Panc1 (cell line): Measurements from ENCODE around the gene GNAT3. TPM values are rescaled to one million over a fixed set of nuclear protein-coding genes. Genes with fewer than 3 reads are reported as not detected.

ENCODE experiments used
- ATAC-seq: fragments of 200-7000 bp; cut with Tn5 transposase; 2 replicates; pipeline ENCODE4 v1.9.1; 2020; ENCODE audit warnings: mild to moderate bottlenecking, moderate library complexity
- BruUV-seq: library from RNA; stranded (reverse); fragments of 400-500 nt; replicated peaks from 2 replicates; lab custom pipeline; 2021; lab: Mats Ljungman, UMichigan
- CTCF ChIA-PET: fragments of 300-600 bp; sonication (Branson Sonifier 250); formaldehyde crosslinking; loops from one replicate; lab custom pipeline; 2022; ENCODE audit warnings: antibody characterized with exemption; lab: Charles Lee
- POLR2A ChIA-PET: fragments of 300-600 bp; sonication (Branson Sonifier 250); formaldehyde crosslinking; loops from one replicate; lab custom pipeline; 2022; ENCODE audit warnings: antibody characterized with exemption; lab: Charles Lee
- DNase-seq: peaks from one replicate; pipeline ENCODE4 v3.0.0-alpha.2; 2010; ENCODE audit warnings: low read depth, low spot score
- H3K27ac ChIP-seq: 2 replicates; pipeline ENCODE4 v1.5.1; 2011; ENCODE audit warnings: mild to moderate bottlenecking, low read length, inconsistent platforms
- H3K27me3 ChIP-seq: fragments of 200-500 bp; sonication (Bioruptor generic); 2 replicates; pipeline ENCODE4 v1.6.0; 2014; ENCODE audit warnings: low read length, inconsistent platforms; ENCODE audit not compliant: control insufficient read depth, insufficient read depth
- H3K36me3 ChIP-seq: fragments of 200-500 bp; sonication (Bioruptor generic); 2 replicates; pipeline ENCODE4 v1.5.1; 2014; ENCODE audit warnings: inconsistent platforms, mild to moderate bottlenecking, low read length, moderate library complexity; ENCODE audit not compliant: control insufficient read depth, insufficient read depth
- H3K4me1 ChIP-seq: 2 replicates; pipeline ENCODE4 v1.5.1; 2011; ENCODE audit warnings: inconsistent platforms, mild to moderate bottlenecking, low read length, moderate library complexity; ENCODE audit not compliant: control insufficient read depth, insufficient read depth
- H3K4me3 ChIP-seq, 2 experiments: 2 replicates each; pipeline ENCODE4 v1.5.1; 2011 to 2012; ENCODE audit warnings: low read depth in 2 of 2, low read length in 2 of 2, mild to moderate bottlenecking in 2 of 2, inconsistent platforms in 1 of 2, moderate library complexity in 1 of 2
- H3K9me3 ChIP-seq: fragments of 200-500 bp; sonication (Bioruptor generic); 2 replicates; pipeline ENCODE4 v1.5.1; 2014; ENCODE audit warnings: low read depth, mild to moderate bottlenecking, inconsistent platforms, low read length, moderate library complexity; ENCODE audit not compliant: control insufficient read depth, insufficient read depth
- CTCF ChIP-seq: fragments of 450-650 bp; IDR thresholded peaks from 2 replicates; pipeline ENCODE4 v1.5.1; 2017; ENCODE audit warnings: mild to moderate bottlenecking
- POLR2AphosphoS5 ChIP-seq: IDR thresholded peaks from 2 replicates; pipeline ENCODE4 v1.6.1; 2012; ENCODE audit warnings: mild to moderate bottlenecking, low read depth, low read length, moderate library complexity
- SIN3A ChIP-seq: IDR thresholded peaks from 2 replicates; pipeline ENCODE4 v1.6.1; 2012; ENCODE audit warnings: low read depth, mild to moderate bottlenecking, low read length, moderate library complexity, borderline replicate concordance; ENCODE audit not compliant: insufficient read depth
- TCF7L2 ChIP-seq: IDR thresholded peaks from 2 replicates; pipeline ENCODE4 v1.6.1; 2011; ENCODE audit warnings: mild to moderate bottlenecking, low read depth, low read length, inconsistent platforms
- in situ Hi-C: cut with HindIII; loops from 2 replicates; pipeline ENCODE4 v1.10.0; 2016; ENCODE audit warnings: low sequenced_read_pairs, low pct_unique_long_range_greater_than_20kb
- intact Hi-C: fragments of 100-400 bp; cut with micrococcal nuclease; formaldehyde crosslinking; loops from one replicate; pipeline ENCODE4 v1.10.0; 2022; ENCODE audit not compliant: unreplicated experiment
- total RNA-seq: library from RNA; stranded (reverse); gene quantifications from one replicate; pipeline ENCODE4 v1.2.1, GENCODE V29; 2021; ENCODE audit not compliant: unreplicated experiment
- TF ChIP-seq, protein P1 (sequence below), 2 experiments: IDR thresholded peaks; 2 replicates each; pipeline ENCODE4 v1.6.1; 2011 to 2012; ENCODE audit warnings: low read depth in 2 of 2, control low read depth in 1 of 2, low read length in 1 of 2, mild to moderate bottlenecking in 1 of 2, moderate library complexity in 1 of 2; ENCODE audit not compliant: insufficient read depth in 1 of 2

GNAT3 gene
- total RNA-seq, 1 experiment from 2014 or later: not detected

GRCh38 chr7:80480566-80480965 is 31.3 kb downstream of the GNAT3 start:
- no peak overlapping the region for H3K4me3 ChIP-seq
- 0 out of 2 replicates have a peak, but pooled peaks cover 2% of the 10 kb centered on the region for H3K4me1 ChIP-seq
- ATAC-seq (no peak), DNase-seq (no peak)
- TF ChIP-seq TCF7L2 (no peak), SIN3A (no peak), CTCF (no peak), POLR2AphosphoS5 (no peak)
- TF ChIP-seq, protein P1, sequence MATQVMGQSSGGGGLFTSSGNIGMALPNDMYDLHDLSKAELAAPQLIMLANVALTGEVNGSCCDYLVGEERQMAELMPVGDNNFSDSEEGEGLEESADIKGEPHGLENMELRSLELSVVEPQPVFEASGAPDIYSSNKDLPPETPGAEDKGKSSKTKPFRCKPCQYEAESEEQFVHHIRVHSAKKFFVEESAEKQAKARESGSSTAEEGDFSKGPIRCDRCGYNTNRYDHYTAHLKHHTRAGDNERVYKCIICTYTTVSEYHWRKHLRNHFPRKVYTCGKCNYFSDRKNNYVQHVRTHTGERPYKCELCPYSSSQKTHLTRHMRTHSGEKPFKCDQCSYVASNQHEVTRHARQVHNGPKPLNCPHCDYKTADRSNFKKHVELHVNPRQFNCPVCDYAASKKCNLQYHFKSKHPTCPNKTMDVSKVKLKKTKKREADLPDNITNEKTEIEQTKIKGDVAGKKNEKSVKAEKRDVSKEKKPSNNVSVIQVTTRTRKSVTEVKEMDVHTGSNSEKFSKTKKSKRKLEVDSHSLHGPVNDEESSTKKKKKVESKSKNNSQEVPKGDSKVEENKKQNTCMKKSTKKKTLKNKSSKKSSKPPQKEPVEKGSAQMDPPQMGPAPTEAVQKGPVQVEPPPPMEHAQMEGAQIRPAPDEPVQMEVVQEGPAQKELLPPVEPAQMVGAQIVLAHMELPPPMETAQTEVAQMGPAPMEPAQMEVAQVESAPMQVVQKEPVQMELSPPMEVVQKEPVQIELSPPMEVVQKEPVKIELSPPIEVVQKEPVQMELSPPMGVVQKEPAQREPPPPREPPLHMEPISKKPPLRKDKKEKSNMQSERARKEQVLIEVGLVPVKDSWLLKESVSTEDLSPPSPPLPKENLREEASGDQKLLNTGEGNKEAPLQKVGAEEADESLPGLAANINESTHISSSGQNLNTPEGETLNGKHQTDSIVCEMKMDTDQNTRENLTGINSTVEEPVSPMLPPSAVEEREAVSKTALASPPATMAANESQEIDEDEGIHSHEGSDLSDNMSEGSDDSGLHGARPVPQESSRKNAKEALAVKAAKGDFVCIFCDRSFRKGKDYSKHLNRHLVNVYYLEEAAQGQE (IDR thresholded peaks at IDR 0.05; ENCODE audit: insufficient read depth in 1 of 2, low read depth in 2 of 2, low read length in 1 of 2): no peak
- BruUV-seq: no TSS peak
- CTCF ChIA-PET: no interaction called here
- no peaks in the 10 kb centered on the region for H3K27me3 ChIP-seq
- no peaks in the 10 kb centered on the region for H3K36me3 ChIP-seq
- no peaks in the 10 kb centered on the region for H3K9me3 ChIP-seq
- POLR2A ChIA-PET: no interaction called here
- in situ Hi-C loops: no loop called here
- no peak overlapping the region for H3K27ac ChIP-seq
- intact Hi-C loops: no loop called here

- Histone ChIP-seq H3K27ac (no peak overlapping the region), H3K36me3 (no peaks in the 10 kb centered on the region), H3K27me3 (no peaks in the 10 kb centered on the region), H3K4me1 (0 out of 2 replicates have a peak, but pooled peaks cover 2% of the 10 kb centered on the region), H3K4me3 (no peak overlapping the region), H3K9me3 (no peaks in the 10 kb centered on the region)
- in situ Hi-C loops: no loop called here
- CTCF ChIA-PET: no interaction called here
- no peak for DNase-seq
- no peak for TF ChIP-seq TCF7L2
- POLR2A ChIA-PET: no interaction called here
- no peak for ATAC-seq
- intact Hi-C loops: no loop called here
- no TSS peak for BruUV-seq
Measured at GRCh38 chr7:80478683-80479082, 33.2 kb downstream of the GNAT3 start.

GRCh38 chr7:80476035-80476434 is 35.8 kb downstream of the GNAT3 start:
- CTCF ChIA-PET: no interaction called here
- H3K27me3 ChIP-seq: no peaks in the 10 kb centered on the region
- H3K36me3 ChIP-seq: no peaks in the 10 kb centered on the region
- H3K4me1 ChIP-seq: 0 out of 2 replicates have a peak, but pooled peaks cover 2% of the 10 kb centered on the region
- in situ Hi-C loops (no loop called here), intact Hi-C loops (no loop called here)
- no peaks in the 10 kb centered on the region for H3K9me3 ChIP-seq
- POLR2A ChIA-PET: no interaction called here
- no peak overlapping the region for H3K27ac ChIP-seq
- no peak for ATAC-seq
- no peak overlapping the region for H3K4me3 ChIP-seq
- TF ChIP-seq SIN3A (no peak), CTCF (no peak), POLR2AphosphoS5 (no peak), TCF7L2 (no peak)
- TF ChIP-seq, protein P1 (IDR thresholded peaks at IDR 0.05; ENCODE audit: insufficient read depth in 1 of 2, low read depth in 2 of 2, low read length in 1 of 2): no peak
- no TSS peak for BruUV-seq
- DNase-seq: no peak
